Uterus (tissue), 4 donors: ENCODE results near the gene APOLD1. TPM values are rescaled to one million over a fixed set of nuclear protein-coding genes. Genes with fewer than 3 reads are reported as not detected.

Experiments
- DNase-seq, 2 donors: peaks; one replicate each; pipeline ENCODE4 v3.0.0-alpha.2; 2019 to 2020
- H3K27ac ChIP-seq, 2 donors: fragments of 200-600 bp; sonication (generic); 1 replicate in 1 of 2; 2 replicates in 1 of 2; pipeline ENCODE4 v1.5.1; 2016 to 2018
- H3K27me3 ChIP-seq, 2 donors: fragments of 200-600 bp; sonication (generic); one replicate each; pipeline ENCODE4 v1.5.1; 2018 to 2019; ENCODE audit warnings: control low read depth in 1 of 2
- H3K36me3 ChIP-seq, 2 donors: fragments of 200-600 bp; sonication (generic); one replicate each; pipeline ENCODE4 v1.5.1; 2019; ENCODE audit warnings: control low read depth in 1 of 2
- H3K4me1 ChIP-seq, 2 donors: fragments of 200-600 bp; sonication (generic); one replicate each; pipeline ENCODE4 v1.5.1; 2018 to 2019; ENCODE audit warnings: control low read depth in 1 of 2
- H3K4me3 ChIP-seq, 2 donors: fragments of 200-600 bp; sonication (generic); 1 replicate in 1 of 2; 2 replicates in 1 of 2; pipeline ENCODE4 v1.5.1; 2018 to 2019; ENCODE audit warnings: mild to moderate bottlenecking in 1 of 2
- H3K9me3 ChIP-seq, 2 donors: fragments of 200-600 bp; sonication (generic); one replicate each; pipeline ENCODE4 v1.5.1; 2019; ENCODE audit warnings: control low read depth in 1 of 2
- POLR2A ChIP-seq, 2 donors: fragments of 450-650 bp; IDR thresholded peaks; one replicate each; pipeline ENCODE4 v1.6.1; 2016; ENCODE audit warnings: antibody characterized with exemption in 2 of 2, mild to moderate bottlenecking in 1 of 2, moderate library complexity in 1 of 2
- intact Hi-C: fragments of 100-400 bp; cut with DNase I; formaldehyde crosslinking; loops from one replicate; pipeline ENCODE4 v1.15.1; 2023; ENCODE audit warnings: low total_unique reads
- total RNA-seq, 4 donors: library from RNA; depleted of rRNA in 3 of 4; stranded (reverse); fragments of >200 nt in 3 of 4; gene quantifications; one replicate each; pipeline versions ENCODE4 v1.1.0 to v1.2.4, GENCODE V29; 2014 to 2023
- TF ChIP-seq, protein P1 (sequence below), 4 experiments: fragments of 200-600 bp in 2 of 4; fragments of 450-650 bp in 2 of 4; sonication (generic) in 2 of 4; IDR thresholded peaks; one replicate each; pipeline ENCODE4 v1.5.1; 2016 to 2019; ENCODE audit warnings: antibody characterized with exemption in 4 of 4, mild to moderate bottlenecking in 2 of 4, moderate library complexity in 1 of 4
- donor health status: DM: yes; HTN: yes; CAD: no.

The APOLD1 gene
- total RNA-seq, 4 donors from 2014 or later, result 25.0 to 88.8 (median 57.9) TPM

GRCh38 chr12:12786351-12786705, 869 bp downstream of the APOLD1 start:
- intact Hi-C loops, result loop anchor here (5.0 kb wide), 1 partner anchor 411 kb away; the partner anchor contains the start of gene EMP1
- H3K4me1 ChIP-seq, result peaks cover 0 to 7% of the 10 kb centered on the region in 2 donors
- DNase-seq, result no peak
- H3K9me3 ChIP-seq, result no peaks in the 10 kb centered on the region
- H3K36me3 ChIP-seq, result no peaks in the 10 kb centered on the region
- H3K4me3 ChIP-seq, result peak overlapping the region; percentile 66 to 82
- no peaks in the 10 kb centered on the region for H3K27me3 ChIP-seq
- peak overlapping the region; percentile 96 for H3K27ac ChIP-seq
- no peak for TF ChIP-seq POLR2A (IDR thresholded peaks at IDR 0.05)
- TF ChIP-seq, protein P1, sequence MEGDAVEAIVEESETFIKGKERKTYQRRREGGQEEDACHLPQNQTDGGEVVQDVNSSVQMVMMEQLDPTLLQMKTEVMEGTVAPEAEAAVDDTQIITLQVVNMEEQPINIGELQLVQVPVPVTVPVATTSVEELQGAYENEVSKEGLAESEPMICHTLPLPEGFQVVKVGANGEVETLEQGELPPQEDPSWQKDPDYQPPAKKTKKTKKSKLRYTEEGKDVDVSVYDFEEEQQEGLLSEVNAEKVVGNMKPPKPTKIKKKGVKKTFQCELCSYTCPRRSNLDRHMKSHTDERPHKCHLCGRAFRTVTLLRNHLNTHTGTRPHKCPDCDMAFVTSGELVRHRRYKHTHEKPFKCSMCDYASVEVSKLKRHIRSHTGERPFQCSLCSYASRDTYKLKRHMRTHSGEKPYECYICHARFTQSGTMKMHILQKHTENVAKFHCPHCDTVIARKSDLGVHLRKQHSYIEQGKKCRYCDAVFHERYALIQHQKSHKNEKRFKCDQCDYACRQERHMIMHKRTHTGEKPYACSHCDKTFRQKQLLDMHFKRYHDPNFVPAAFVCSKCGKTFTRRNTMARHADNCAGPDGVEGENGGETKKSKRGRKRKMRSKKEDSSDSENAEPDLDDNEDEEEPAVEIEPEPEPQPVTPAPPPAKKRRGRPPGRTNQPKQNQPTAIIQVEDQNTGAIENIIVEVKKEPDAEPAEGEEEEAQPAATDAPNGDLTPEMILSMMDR (IDR thresholded peaks at IDR 0.05), result no peak

- Histone ChIP-seq H3K9me3 (no peaks in the 10 kb centered on the region), H3K4me3 (peak overlapping the region; percentile 66 to 82), H3K27ac (peak overlapping the region; percentile 96), H3K36me3 (no peaks in the 10 kb centered on the region), H3K4me1 (peaks cover 0 to 7% of the 10 kb centered on the region in 2 donors), H3K27me3 (no peaks in the 10 kb centered on the region)
- TF ChIP-seq, protein P1 (IDR thresholded peaks at IDR 0.05), result peak in 3 of 4 experiments; percentile 34 to 62 (median 41)
- peak; percentile 84 to 90 for TF ChIP-seq POLR2A (IDR thresholded peaks at IDR 0.05)
- peak; percentile 81 to 90 for DNase-seq
- intact Hi-C loops, result loop anchor here (5.0 kb wide), 1 partner anchor 410 kb away; the partner anchor contains the start of gene EMP1
Observed at GRCh38 chr12:12786706-12787601, 1.5 kb downstream of the APOLD1 start.

- Histone ChIP-seq H3K4me3 (peak overlapping the region in 1 of 2 donors; percentile 66), H3K27ac (peak overlapping the region; percentile 96), H3K36me3 (no peaks in the 10 kb centered on the region), H3K9me3 (no peaks in the 10 kb centered on the region), H3K4me1 (peaks cover 0 to 7% of the 10 kb centered on the region in 2 donors), H3K27me3 (no peaks in the 10 kb centered on the region)
- DNase-seq, result peak; percentile 21 to 35
- no peak for TF ChIP-seq POLR2A (IDR thresholded peaks at IDR 0.05)
- TF ChIP-seq, protein P1 (IDR thresholded peaks at IDR 0.05), result no peak
- intact Hi-C loops, result loop anchor here (5.0 kb wide), 1 partner anchor 409 kb away; the partner anchor contains the start of gene EMP1
Observed at GRCh38 chr12:12788131-12788530, 2.7 kb downstream of the APOLD1 start.

- H3K4me3 ChIP-seq, result no peak overlapping the region
- no peaks in the 10 kb centered on the region for H3K36me3 ChIP-seq
- H3K27ac ChIP-seq, result peak overlapping the region; percentile 96
- DNase-seq, result peak; percentile 41 to 79
- intact Hi-C loops, result loop anchor here (5.0 kb wide), 1 partner anchor 408 kb away; the partner anchor contains the start of gene EMP1
- H3K27me3 ChIP-seq, result no peaks in the 10 kb centered on the region
- H3K4me1 ChIP-seq, result peaks cover 0 to 7% of the 10 kb centered on the region in 2 donors
- TF ChIP-seq POLR2A (IDR thresholded peaks at IDR 0.05), result no peak
- TF ChIP-seq, protein P1 (IDR thresholded peaks at IDR 0.05), result peak; percentile 71 to 81 (median 76)
- no peaks in the 10 kb centered on the region for H3K9me3 ChIP-seq
Observed at GRCh38 chr12:12788675-12789368, 3.4 kb downstream of the APOLD1 start.
